Adrenal gland (tissue), 12 donors: ENCODE data around the gene RETREG2. TPM values are rescaled to one million over a fixed set of nuclear protein-coding genes. Genes with fewer than 3 reads are reported as not detected.
A peak's percentile ranks its signal among the peaks of the same experiment; 100 is the strongest.

Source experiments
- DNase-seq, 7 donors: peaks; one replicate each; pipeline ENCODE4 v3.0.0-alpha.2; 2019 to 2020
- H3K27ac ChIP-seq, 5 donors: fragments of 200-600 bp; sonication (generic) in 4 of 5; 1 replicate in 3 of 5; 2 replicates in 2 of 5; pipeline versions ENCODE4 v1.5.1 to v1.8.0; 2016 to 2020; ENCODE audit warnings: mild to moderate bottlenecking in 1 of 5
- H3K27me3 ChIP-seq: fragments of 200-600 bp; 2 replicates; pipeline ENCODE4 v1.8.0; 2021
- H3K36me3 ChIP-seq, 2 donors: fragments of 200-600 bp; replicated peaks in 1 of 2; 1 replicate in 1 of 2; 2 replicates in 1 of 2; pipeline versions ENCODE4 v1.5.1 to v1.8.0; 2018 to 2022
- H3K4me1 ChIP-seq, 2 donors: fragments of 200-600 bp; replicated peaks in 1 of 2; 1 replicate in 1 of 2; 2 replicates in 1 of 2; pipeline versions ENCODE4 v1.5.1 to v1.8.0; 2018 to 2021
- H3K4me3 ChIP-seq, 4 donors: fragments of 200-600 bp; sonication (generic) in 3 of 4; one replicate each; pipeline ENCODE4 v1.5.1; 2016 to 2018
- H3K9me3 ChIP-seq, 3 donors: fragments of 200-600 bp; sonication (generic) in 1 of 3; replicated peaks in 1 of 3; 1 replicate in 2 of 3; 2 replicates in 1 of 3; pipeline versions ENCODE4 v1.5.1 to v1.8.0; 2016 to 2021
- CTCF ChIP-seq, 6 experiments: fragments of 450-650 bp in 4 of 6; fragments of 200-600 bp in 2 of 6; sonication (generic) in 1 of 6; IDR thresholded peaks; 1 replicate in 5 of 6; 2 replicates in 1 of 6; pipeline versions ENCODE4 v1.5.1 to v1.8.0; 2016 to 2021; ENCODE audit warnings: antibody characterized with exemption in 6 of 6, mild to moderate bottlenecking in 2 of 6, moderate library complexity in 1 of 6
- POLR2A ChIP-seq, 2 donors: fragments of 450-650 bp; IDR thresholded peaks; one replicate each; pipeline ENCODE4 v1.6.1; 2017; ENCODE audit warnings: antibody characterized with exemption in 2 of 2, mild to moderate bottlenecking in 2 of 2, moderate library complexity in 1 of 2
- WGBS, 4 donors: extraction: QIAGEN DNeasy Blood & Tissue Kit in 2 of 4; methylation state at CpG; one replicate each; pipeline versions ENCODE4 v1.1.5 to v1.1.7; 2013 to 2017; 5-methylcytosine and 5-hydroxymethylcytosine counted together
- intact Hi-C, 2 donors: fragments of 100-400 bp; cut with DNase I; formaldehyde crosslinking; loops; one replicate each; pipeline versions ENCODE4 v1.14.1 to v1.15.0; 2022 to 2023
- polyA plus RNA-seq, 3 donors: library from polyadenylated mRNA; stranded (reverse); fragments of 200-250 nt in 2 of 3; fragments of 350-450 nt in 1 of 3; fragmentation: Illumina TruSeq in 1 of 3; extraction: RNeasy Lipid Tissue Mini Kit (QIAGEN cat#74804) in 1 of 3; gene quantifications; one replicate each; pipeline ENCODE4 v1.2.3, GENCODE V29; 2013 to 2014
- total RNA-seq, 9 donors: library from RNA; depleted of rRNA in 4 of 9; stranded (reverse); fragments of >200 nt in 4 of 9; fragments of 120-200 nt in 1 of 9; fragmentation: NEBNext Ultra II Directional in 1 of 9; extraction: Animal tissue kit (Norgen Biotek cat#: 25700) in 1 of 9; gene quantifications; one replicate each; pipeline versions ENCODE4 v1.1.0 to v1.2.4, GENCODE V29; 2013 to 2023
- donor health status: healthy with polysubstance abuse.
- donor health status: Bipolar disorder and iron deficiency.
- donor health status: DM: yes; HTN: yes; CAD: no.
- donor health status: DM: no; HTN: no; CAD: no.
- donor health status: DM: no; HTN: no; CAD: no.
- donor health status: DM: yes; HTN: yes; CAD: no.

RETREG2 gene
- total and polyA plus RNA-seq, 12 donors = 30.1 to 159 (median 83.8) TPM

- Histone ChIP-seq H3K27ac (peak overlapping the region in 4 of 5 donors; percentile 33 to 78 (median 71)), H3K27me3 (no peaks in the 10 kb centered on the region), H3K4me3 (no peak overlapping the region), H3K36me3 (peaks cover 0 to 18% of the 10 kb centered on the region in 2 donors), H3K9me3 (no peaks in the 10 kb centered on the region), H3K4me1 (peaks cover 6 to 10% of the 10 kb centered on the region in 2 donors)
- DNase-seq = peak; percentile 86 to 98 (median 95)
- intact Hi-C loops = no loop called here
- TF ChIP-seq POLR2A (IDR thresholded peaks at IDR 0.05) = peak in 1 of 2 donors; percentile 53
- TF ChIP-seq CTCF (IDR thresholded peaks at IDR 0.05) = peak in 4 of 6 experiments; percentile 9 to 30 (median 22)
- WGBS, 4 donors = 45 to 88% (median 48%) methylated on average over 1 to 6 of the region's 6 CpGs
These were observed 35.7 kb upstream of the RETREG2 start for GRCh38 chr2:219142329-219142728.

- peak in 2 of 7 donors; percentile 56 to 64 for DNase-seq
- peak overlapping the region in 2 of 5 donors; percentile 36 to 48 for H3K27ac ChIP-seq
- no peak for TF ChIP-seq CTCF (IDR thresholded peaks at IDR 0.05)
- TF ChIP-seq POLR2A (IDR thresholded peaks at IDR 0.05) = no peak
- H3K27me3 ChIP-seq = no peaks in the 10 kb centered on the region
- H3K36me3 ChIP-seq = peaks cover 0 to 21% of the 10 kb centered on the region in 2 donors
- H3K4me1 ChIP-seq = peaks cover 11 to 12% of the 10 kb centered on the region in 2 donors
- H3K9me3 ChIP-seq = no peaks in the 10 kb centered on the region
- intact Hi-C loops = loop anchor here in 1 of 2 donors (10.0 kb wide), 1 partner anchor 155 kb away; the partner anchor contains the start of gene CRYBA2
- no peak overlapping the region for H3K4me3 ChIP-seq
- 12 to 25% (median 18%) methylated on average over 1 of the region's 1 CpG for WGBS, 4 donors
These were observed 28.4 kb upstream of the RETREG2 start for GRCh38 chr2:219149667-219150066.

- no peak overlapping the region for H3K4me3 ChIP-seq
- TF ChIP-seq POLR2A (IDR thresholded peaks at IDR 0.05) (no peak), CTCF (IDR thresholded peaks at IDR 0.05) (peak; percentile 36 to 85 (median 75))
- WGBS, 4 donors = 4 to 6% (median 5%) methylated on average over 4 of the region's 4 CpGs
- DNase-seq = peak in 5 of 7 donors; percentile 35 to 71 (median 56)
- no peaks in the 10 kb centered on the region for H3K27me3 ChIP-seq
- no peaks in the 10 kb centered on the region for H3K9me3 ChIP-seq
- peaks cover 0 to 17% of the 10 kb centered on the region in 2 donors for H3K36me3 ChIP-seq
- intact Hi-C loops = loop anchor here (5.0 to 10.0 kb wide), 3 partner anchors 78 to 160 kb away; partner anchors contain the start of gene CRYBA2 (in 1 of the 2)
- H3K4me1 ChIP-seq = peaks cover 5% of the 10 kb centered on the region in 2 donors
- no peak overlapping the region for H3K27ac ChIP-seq
These were observed 22.9 kb upstream of the RETREG2 start for GRCh38 chr2:219155054-219155644.

GRCh38 chr2:219157396-219157795 lies 20.7 kb upstream of the RETREG2 start:
- TF ChIP-seq CTCF (IDR thresholded peaks at IDR 0.05) = no peak
- no peak for TF ChIP-seq POLR2A (IDR thresholded peaks at IDR 0.05)
- peaks cover 7 to 9% of the 10 kb centered on the region in 2 donors for H3K4me1 ChIP-seq
- intact Hi-C loops = loop anchor here (2.0 to 10.0 kb wide), 5 partner anchors 80 to 163 kb away; partner anchors contain the start of gene CRYBA2 (in 1 of the 2)
- peaks cover 0 to 17% of the 10 kb centered on the region in 2 donors for H3K36me3 ChIP-seq
- H3K4me3 ChIP-seq = no peak overlapping the region
- 88 to 93% (median 91%) methylated on average over 8 of the region's 8 CpGs for WGBS, 4 donors
- DNase-seq = peak in 1 of 7 donors; percentile 40
- no peaks in the 10 kb centered on the region for H3K27me3 ChIP-seq
- H3K27ac ChIP-seq = no peak overlapping the region
- H3K9me3 ChIP-seq = no peaks in the 10 kb centered on the region
